HEK293 (cell line): ENCODE measurements around the gene THAP11.

Source experiments
- GFI1B ChIP-seq: fragments of 450-650 bp; formaldehyde crosslinking; IDR thresholded peaks from 2 replicates; pipeline ENCODE4 v1.5.1; 2016; ENCODE audit warnings: missing biosample characterization, missing genetic modification characterization
- GLI4 ChIP-seq: fragments of 450-650 bp; formaldehyde crosslinking; IDR thresholded peaks from 2 replicates; pipeline ENCODE4 v1.5.1; 2016; ENCODE audit warnings: missing biosample characterization, missing genetic modification characterization
- IKZF3 ChIP-seq: fragments of 450-650 bp; IDR thresholded peaks from 2 replicates; pipeline ENCODE4 v1.5.0; 2018; ENCODE audit warnings: missing biosample characterization, mild to moderate bottlenecking, missing genetic modification characterization, moderate library complexity
- REPIN1 ChIP-seq: fragments of 450-650 bp; formaldehyde crosslinking; IDR thresholded peaks from 2 replicates; pipeline ENCODE4 v1.5.1; 2017; ENCODE audit warnings: missing biosample characterization, missing genetic modification characterization, low read depth
- SP7 ChIP-seq: fragments of 450-650 bp; formaldehyde crosslinking; IDR thresholded peaks from 2 replicates; pipeline ENCODE4 v1.5.1; 2016; ENCODE audit warnings: missing biosample characterization, missing genetic modification characterization
- TCF7L2 ChIP-seq: IDR thresholded peaks from 2 replicates; pipeline ENCODE4 v1.6.1; 2011; ENCODE audit warnings: low read depth, mild to moderate bottlenecking, inconsistent platforms, low read length, moderate library complexity, borderline replicate concordance
- ZBTB17 ChIP-seq: fragments of 450-650 bp; formaldehyde crosslinking; IDR thresholded peaks from 2 replicates; pipeline ENCODE4 v1.5.1; 2016; ENCODE audit warnings: missing biosample characterization, missing genetic modification characterization
- ZFP69B ChIP-seq: fragments of 450-650 bp; formaldehyde crosslinking; IDR thresholded peaks from 2 replicates; pipeline ENCODE4 v1.5.1; 2016; ENCODE audit warnings: missing biosample characterization, missing genetic modification characterization
- ZNF146 ChIP-seq: fragments of 450-650 bp; formaldehyde crosslinking; IDR thresholded peaks from 2 replicates; pipeline ENCODE4 v1.5.1; 2016; ENCODE audit warnings: missing biosample characterization, missing genetic modification characterization
- ZNF155 ChIP-seq: fragments of 450-650 bp; formaldehyde crosslinking; IDR thresholded peaks from 2 replicates; pipeline ENCODE4 v1.5.1; 2016; ENCODE audit warnings: missing biosample characterization, missing genetic modification characterization
- ZNF184 ChIP-seq: fragments of 450-650 bp; IDR thresholded peaks from 2 replicates; pipeline ENCODE4 v1.5.1; 2018; ENCODE audit warnings: missing biosample characterization, mild to moderate bottlenecking, missing genetic modification characterization
- ZNF223 ChIP-seq: fragments of 450-650 bp; formaldehyde crosslinking; IDR thresholded peaks from 2 replicates; pipeline ENCODE4 v1.5.1; 2016; ENCODE audit warnings: missing biosample characterization, missing genetic modification characterization
- ZNF248 ChIP-seq: fragments of 450-650 bp; formaldehyde crosslinking; IDR thresholded peaks from 2 replicates; pipeline ENCODE4 v1.5.1; 2017; ENCODE audit warnings: missing biosample characterization, missing genetic modification characterization
- ZNF292 ChIP-seq: fragments of 450-650 bp; formaldehyde crosslinking; IDR thresholded peaks from 2 replicates; pipeline ENCODE4 v1.5.1; 2016; ENCODE audit warnings: low read depth, missing biosample characterization, missing genetic modification characterization, borderline replicate concordance
- ZNF416 ChIP-seq: fragments of 450-650 bp; formaldehyde crosslinking; IDR thresholded peaks from 2 replicates; pipeline ENCODE4 v1.5.1; 2016; ENCODE audit warnings: missing biosample characterization, missing genetic modification characterization
- ZNF555 ChIP-seq: fragments of 450-650 bp; formaldehyde crosslinking; conservative IDR thresholded peaks from 2 replicates; pipeline ENCODE4 v1.5.1; 2017; ENCODE audit warnings: missing biosample characterization, mild to moderate bottlenecking, missing genetic modification characterization, inconsistent platforms
- ZNF561 ChIP-seq: fragments of 450-650 bp; IDR thresholded peaks from 2 replicates; pipeline ENCODE4 v1.5.1; 2018; ENCODE audit warnings: missing biosample characterization, missing genetic modification characterization, borderline replicate concordance
- ZNF621 ChIP-seq: fragments of 450-650 bp; formaldehyde crosslinking; IDR thresholded peaks from 2 replicates; pipeline ENCODE4 v1.5.1; 2017; ENCODE audit warnings: missing biosample characterization, missing genetic modification characterization
- ZNF629 ChIP-seq: fragments of 450-650 bp; formaldehyde crosslinking; IDR thresholded peaks from 2 replicates; pipeline ENCODE4 v1.5.1; 2017; ENCODE audit warnings: missing biosample characterization, missing genetic modification characterization
- ZNF830 ChIP-seq: fragments of 450-650 bp; IDR thresholded peaks from 2 replicates; pipeline ENCODE4 v1.5.0; 2018; ENCODE audit warnings: missing biosample characterization, missing genetic modification characterization, low read depth, mild to moderate bottlenecking, moderate library complexity
- TF ChIP-seq, protein P1 (sequence below): fragments of 450-650 bp; formaldehyde crosslinking; IDR thresholded peaks from 2 replicates; pipeline ENCODE4 v1.5.1; 2016; ENCODE audit warnings: missing biosample characterization, missing genetic modification characterization, low read depth
- TF ChIP-seq, protein P2 (sequence below): fragments of 450-650 bp; formaldehyde crosslinking; IDR thresholded peaks from 2 replicates; pipeline ENCODE4 v1.5.1; 2016; ENCODE audit warnings: missing biosample characterization, missing genetic modification characterization
- TF ChIP-seq, protein P3 (sequence below): fragments of 450-650 bp; formaldehyde crosslinking; IDR thresholded peaks from 2 replicates; pipeline ENCODE4 v1.5.1; 2016; ENCODE audit warnings: missing biosample characterization, missing genetic modification characterization
- TF ChIP-seq, protein P4 (sequence below): fragments of 450-650 bp; formaldehyde crosslinking; IDR thresholded peaks from 2 replicates; pipeline ENCODE4 v1.5.1; 2017; ENCODE audit warnings: missing biosample characterization, missing genetic modification characterization
- TF ChIP-seq, protein P5 (sequence below): fragments of 450-650 bp; formaldehyde crosslinking; IDR thresholded peaks from 2 replicates; pipeline ENCODE4 v1.5.1; 2016; ENCODE audit warnings: missing biosample characterization, missing genetic modification characterization

THAP11 gene

DNA sequence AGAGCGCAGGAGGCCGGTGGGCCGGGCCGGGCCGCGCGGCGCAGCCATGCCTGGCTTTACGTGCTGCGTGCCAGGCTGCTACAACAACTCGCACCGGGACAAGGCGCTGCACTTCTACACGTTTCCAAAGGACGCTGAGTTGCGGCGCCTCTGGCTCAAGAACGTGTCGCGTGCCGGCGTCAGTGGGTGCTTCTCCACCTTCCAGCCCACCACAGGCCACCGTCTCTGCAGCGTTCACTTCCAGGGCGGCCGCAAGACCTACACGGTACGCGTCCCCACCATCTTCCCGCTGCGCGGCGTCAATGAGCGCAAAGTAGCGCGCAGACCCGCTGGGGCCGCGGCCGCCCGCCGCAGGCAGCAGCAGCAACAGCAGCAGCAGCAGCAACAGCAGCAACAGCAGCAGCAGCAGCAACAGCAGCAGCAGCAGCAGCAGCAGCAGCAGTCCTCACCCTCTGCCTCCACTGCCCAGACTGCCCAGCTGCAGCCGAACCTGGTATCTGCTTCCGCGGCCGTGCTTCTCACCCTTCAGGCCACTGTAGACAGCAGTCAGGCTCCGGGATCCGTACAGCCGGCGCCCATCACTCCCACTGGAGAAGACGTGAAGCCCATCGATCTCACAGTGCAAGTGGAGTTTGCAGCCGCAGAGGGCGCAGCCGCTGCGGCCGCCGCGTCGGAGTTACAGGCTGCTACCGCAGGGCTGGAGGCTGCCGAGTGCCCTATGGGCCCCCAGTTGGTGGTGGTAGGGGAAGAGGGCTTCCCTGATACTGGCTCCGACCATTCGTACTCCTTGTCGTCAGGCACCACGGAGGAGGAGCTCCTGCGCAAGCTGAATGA lies 606 bp downstream of the THAP11 start (continued):
- TF ChIP-seq, protein P1, sequence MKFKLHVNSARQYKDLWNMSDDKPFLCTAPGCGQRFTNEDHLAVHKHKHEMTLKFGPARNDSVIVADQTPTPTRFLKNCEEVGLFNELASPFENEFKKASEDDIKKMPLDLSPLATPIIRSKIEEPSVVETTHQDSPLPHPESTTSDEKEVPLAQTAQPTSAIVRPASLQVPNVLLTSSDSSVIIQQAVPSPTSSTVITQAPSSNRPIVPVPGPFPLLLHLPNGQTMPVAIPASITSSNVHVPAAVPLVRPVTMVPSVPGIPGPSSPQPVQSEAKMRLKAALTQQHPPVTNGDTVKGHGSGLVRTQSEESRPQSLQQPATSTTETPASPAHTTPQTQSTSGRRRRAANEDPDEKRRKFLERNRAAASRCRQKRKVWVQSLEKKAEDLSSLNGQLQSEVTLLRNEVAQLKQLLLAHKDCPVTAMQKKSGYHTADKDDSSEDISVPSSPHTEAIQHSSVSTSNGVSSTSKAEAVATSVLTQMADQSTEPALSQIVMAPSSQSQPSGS (tag by site-specific recombination), result no peak
- TF ChIP-seq ZNF248 (no peak), ZNF223 (tag by site-specific recombination) (no peak), ZFP69B (tag by site-specific recombination) (no peak), ZNF555 (tag by site-specific recombination) (no peak), ZNF830 (tag by site-specific recombination) (no peak), REPIN1 (tag by site-specific recombination) (no peak), GFI1B (no peak), ZNF292 (tag by site-specific recombination) (no peak), ZNF416 (tag by site-specific recombination) (no peak), IKZF3 (tag by site-specific recombination) (no peak), ZNF629 (no peak), ZNF184 (tag by site-specific recombination) (no peak), ZNF155 (tag by site-specific recombination) (no peak), TCF7L2 (no peak), ZNF621 (tag by site-specific recombination) (no peak), ZNF561 (tag by site-specific recombination) (no peak), ZNF146 (tag by site-specific recombination) (no peak), SP7 (no peak), GLI4 (tag by site-specific recombination) (no peak), ZBTB17 (peak; percentile 81)
- TF ChIP-seq, protein P2, sequence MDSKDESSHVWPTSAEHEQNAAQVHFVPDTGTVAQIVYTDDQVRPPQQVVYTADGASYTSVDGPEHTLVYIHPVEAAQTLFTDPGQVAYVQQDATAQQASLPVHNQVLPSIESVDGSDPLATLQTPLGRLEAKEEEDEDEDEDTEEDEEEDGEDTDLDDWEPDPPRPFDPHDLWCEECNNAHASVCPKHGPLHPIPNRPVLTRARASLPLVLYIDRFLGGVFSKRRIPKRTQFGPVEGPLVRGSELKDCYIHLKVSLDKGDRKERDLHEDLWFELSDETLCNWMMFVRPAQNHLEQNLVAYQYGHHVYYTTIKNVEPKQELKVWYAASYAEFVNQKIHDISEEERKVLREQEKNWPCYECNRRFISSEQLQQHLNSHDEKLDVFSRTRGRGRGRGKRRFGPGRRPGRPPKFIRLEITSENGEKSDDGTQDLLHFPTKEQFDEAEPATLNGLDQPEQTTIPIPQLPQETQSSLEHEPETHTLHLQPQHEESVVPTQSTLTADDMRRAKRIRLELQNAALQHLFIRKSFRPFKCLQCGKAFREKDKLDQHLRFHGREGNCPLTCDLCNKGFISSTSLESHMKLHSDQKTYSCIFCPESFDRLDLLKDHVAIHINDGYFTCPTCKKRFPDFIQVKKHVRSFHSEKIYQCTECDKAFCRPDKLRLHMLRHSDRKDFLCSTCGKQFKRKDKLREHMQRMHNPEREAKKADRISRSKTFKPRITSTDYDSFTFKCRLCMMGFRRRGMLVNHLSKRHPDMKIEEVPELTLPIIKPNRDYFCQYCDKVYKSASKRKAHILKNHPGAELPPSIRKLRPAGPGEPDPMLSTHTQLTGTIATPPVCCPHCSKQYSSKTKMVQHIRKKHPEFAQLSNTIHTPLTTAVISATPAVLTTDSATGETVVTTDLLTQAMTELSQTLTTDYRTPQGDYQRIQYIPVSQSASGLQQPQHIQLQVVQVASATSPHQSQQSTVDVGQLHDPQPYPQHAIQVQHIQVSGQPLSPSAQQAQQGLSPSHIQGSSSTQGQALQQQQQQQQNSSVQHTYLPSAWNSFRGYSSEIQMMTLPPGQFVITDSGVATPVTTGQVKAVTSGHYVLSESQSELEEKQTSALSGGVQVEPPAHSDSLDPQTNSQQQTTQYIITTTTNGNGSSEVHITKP (tag by site-specific recombination), result no peak
- TF ChIP-seq, protein P3, sequence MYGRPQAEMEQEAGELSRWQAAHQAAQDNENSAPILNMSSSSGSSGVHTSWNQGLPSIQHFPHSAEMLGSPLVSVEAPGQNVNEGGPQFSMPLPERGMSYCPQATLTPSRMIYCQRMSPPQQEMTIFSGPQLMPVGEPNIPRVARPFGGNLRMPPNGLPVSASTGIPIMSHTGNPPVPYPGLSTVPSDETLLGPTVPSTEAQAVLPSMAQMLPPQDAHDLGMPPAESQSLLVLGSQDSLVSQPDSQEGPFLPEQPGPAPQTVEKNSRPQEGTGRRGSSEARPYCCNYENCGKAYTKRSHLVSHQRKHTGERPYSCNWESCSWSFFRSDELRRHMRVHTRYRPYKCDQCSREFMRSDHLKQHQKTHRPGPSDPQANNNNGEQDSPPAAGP, result no peak
- TF ChIP-seq, protein P4, sequence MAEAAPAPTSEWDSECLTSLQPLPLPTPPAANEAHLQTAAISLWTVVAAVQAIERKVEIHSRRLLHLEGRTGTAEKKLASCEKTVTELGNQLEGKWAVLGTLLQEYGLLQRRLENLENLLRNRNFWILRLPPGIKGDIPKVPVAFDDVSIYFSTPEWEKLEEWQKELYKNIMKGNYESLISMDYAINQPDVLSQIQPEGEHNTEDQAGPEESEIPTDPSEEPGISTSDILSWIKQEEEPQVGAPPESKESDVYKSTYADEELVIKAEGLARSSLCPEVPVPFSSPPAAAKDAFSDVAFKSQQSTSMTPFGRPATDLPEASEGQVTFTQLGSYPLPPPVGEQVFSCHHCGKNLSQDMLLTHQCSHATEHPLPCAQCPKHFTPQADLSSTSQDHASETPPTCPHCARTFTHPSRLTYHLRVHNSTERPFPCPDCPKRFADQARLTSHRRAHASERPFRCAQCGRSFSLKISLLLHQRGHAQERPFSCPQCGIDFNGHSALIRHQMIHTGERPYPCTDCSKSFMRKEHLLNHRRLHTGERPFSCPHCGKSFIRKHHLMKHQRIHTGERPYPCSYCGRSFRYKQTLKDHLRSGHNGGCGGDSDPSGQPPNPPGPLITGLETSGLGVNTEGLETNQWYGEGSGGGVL (tag by site-specific recombination), result no peak
- TF ChIP-seq, protein P5, sequence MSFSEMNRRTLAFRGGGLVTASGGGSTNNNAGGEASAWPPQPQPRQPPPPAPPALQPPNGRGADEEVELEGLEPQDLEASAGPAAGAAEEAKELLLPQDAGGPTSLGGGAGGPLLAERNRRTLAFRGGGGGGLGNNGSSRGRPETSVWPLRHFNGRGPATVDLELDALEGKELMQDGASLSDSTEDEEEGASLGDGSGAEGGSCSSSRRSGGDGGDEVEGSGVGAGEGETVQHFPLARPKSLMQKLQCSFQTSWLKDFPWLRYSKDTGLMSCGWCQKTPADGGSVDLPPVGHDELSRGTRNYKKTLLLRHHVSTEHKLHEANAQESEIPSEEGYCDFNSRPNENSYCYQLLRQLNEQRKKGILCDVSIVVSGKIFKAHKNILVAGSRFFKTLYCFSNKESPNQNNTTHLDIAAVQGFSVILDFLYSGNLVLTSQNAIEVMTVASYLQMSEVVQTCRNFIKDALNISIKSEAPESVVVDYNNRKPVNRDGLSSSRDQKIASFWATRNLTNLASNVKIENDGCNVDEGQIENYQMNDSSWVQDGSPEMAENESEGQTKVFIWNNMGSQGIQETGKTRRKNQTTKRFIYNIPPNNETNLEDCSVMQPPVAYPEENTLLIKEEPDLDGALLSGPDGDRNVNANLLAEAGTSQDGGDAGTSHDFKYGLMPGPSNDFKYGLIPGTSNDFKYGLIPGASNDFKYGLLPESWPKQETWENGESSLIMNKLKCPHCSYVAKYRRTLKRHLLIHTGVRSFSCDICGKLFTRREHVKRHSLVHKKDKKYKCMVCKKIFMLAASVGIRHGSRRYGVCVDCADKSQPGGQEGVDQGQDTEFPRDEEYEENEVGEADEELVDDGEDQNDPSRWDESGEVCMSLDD, result no peak
